Naive B cell (primary cell): ENCODE measurements around the gene NAXE. TPM values are rescaled to one million over a fixed set of nuclear protein-coding genes. Genes with fewer than 3 reads are reported as not detected.
"Not testable (repeated sequence)": the region's sequence is repeated elsewhere in the genome, so short reads cannot be mapped to it uniquely, and the experiment has no call there.

ENCODE experiments used
- ATAC-seq, 2 donors: fragments of 150-1000 bp; cut with Tn5 transposase; 2 replicates each; pipeline ENCODE4 v1.10.0; 2021; ENCODE audit warnings: low read depth in 2 of 2, mild to moderate bottlenecking in 2 of 2, moderate library complexity in 2 of 2
- DNase-seq: peaks from one replicate; pipeline ENCODE4 v3.0.0; 2022
- H3K27ac Mint-ChIP-seq, 6 donors: one replicate each; pipeline ENCODE4 v1.8.0; 2020 to 2022; ENCODE audit warnings: mild to moderate bottlenecking in 6 of 6, mixed read lengths in 6 of 6, moderate library complexity in 5 of 6, inconsistent platforms in 2 of 6
- H3K27me3 Mint-ChIP-seq, 3 donors: one replicate each; pipeline ENCODE4 v1.8.0; 2021 to 2022; ENCODE audit warnings: mixed read lengths in 3 of 3, mild to moderate bottlenecking in 1 of 3
- H3K36me3 Mint-ChIP-seq, 2 donors: one replicate each; pipeline ENCODE4 v1.8.0; 2020 to 2022; ENCODE audit warnings: mixed read lengths in 2 of 2, inconsistent platforms in 1 of 2, mild to moderate bottlenecking in 1 of 2
- H3K4me1 Mint-ChIP-seq, 3 donors: one replicate each; pipeline ENCODE4 v1.8.0; 2020 to 2022; ENCODE audit warnings: mixed read lengths in 3 of 3, inconsistent platforms in 1 of 3, mild to moderate bottlenecking in 1 of 3, moderate library complexity in 1 of 3
- H3K4me3 Mint-ChIP-seq, 8 donors: one replicate each; pipeline ENCODE4 v1.8.0; 2020 to 2022; ENCODE audit warnings: mild to moderate bottlenecking in 8 of 8, mixed read lengths in 8 of 8, moderate library complexity in 8 of 8, inconsistent platforms in 2 of 8
- H3K9me3 Mint-ChIP-seq, 7 donors: one replicate each; pipeline ENCODE4 v1.8.0; 2020 to 2022; ENCODE audit warnings: mixed read lengths in 7 of 7, mild to moderate bottlenecking in 5 of 7, inconsistent platforms in 2 of 7, moderate library complexity in 1 of 7
- polyA plus RNA-seq, 6 donors: library from polyadenylated mRNA; unstranded; fragments of 300-500 nt; fragmentation: Illumina TruSeq; gene quantifications; one replicate each; pipeline ENCODE4 v1.2.3, GENCODE V29; 2021; ENCODE audit warnings: low read depth in 6 of 6

Gene NAXE
- polyA plus RNA-seq, result 100 to 1,000 TPM in 5 of 6 donors, 10 to 100 TPM in 1; 97.6 to 177 (median 110) TPM

DNA sequence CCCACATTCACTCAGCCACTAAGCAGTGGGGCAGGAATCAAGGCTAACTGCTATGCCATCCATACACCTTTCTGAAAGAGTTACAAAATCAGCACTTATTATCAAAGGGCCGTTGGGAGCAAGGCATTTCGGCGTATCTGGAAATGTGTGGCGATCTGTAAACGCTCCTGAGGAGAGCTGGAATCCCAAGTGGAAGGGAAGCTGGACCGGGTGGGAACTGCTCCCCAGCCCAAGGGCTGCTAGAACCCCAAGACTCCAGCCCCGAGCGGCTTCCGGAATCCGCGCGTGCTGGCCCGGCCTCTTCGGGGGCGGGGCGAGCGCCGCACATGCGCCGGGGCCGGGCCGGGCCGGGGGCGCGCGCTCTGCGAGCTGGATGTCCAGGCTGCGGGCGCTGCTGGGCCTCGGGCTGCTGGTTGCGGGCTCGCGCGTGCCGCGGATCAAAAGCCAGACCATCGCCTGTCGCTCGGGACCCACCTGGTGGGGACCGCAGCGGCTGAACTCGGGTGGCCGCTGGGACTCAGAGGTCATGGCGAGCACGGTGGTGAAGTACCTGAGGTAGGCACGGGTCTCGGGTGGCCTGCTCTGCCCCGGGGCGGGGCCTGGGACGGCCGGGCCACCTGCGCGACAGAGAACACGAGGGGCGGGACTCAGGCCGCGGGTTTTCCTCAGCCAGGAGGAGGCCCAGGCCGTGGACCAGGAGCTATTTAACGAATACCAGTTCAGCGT is at the start of gene NAXE:
TSS of gene NAXE (plus strand) at position 345 of the 726 bp plus-strand sequence. CDS start at position 374, 29 bp downstream.
- ATAC-seq (peak; percentile 92 to 96), DNase-seq (peak; percentile 72)
- peaks cover 0 to 14% of the 10 kb centered on the region in 2 donors for H3K36me3 Mint-ChIP-seq
- no peaks in the 10 kb centered on the region for H3K27me3 Mint-ChIP-seq
- H3K4me3 Mint-ChIP-seq, result peak within 1 kb of the TSS; percentile 72 to 94 (median 90)
- H3K27ac Mint-ChIP-seq, result peak within 1 kb of the TSS; percentile 47 to 97 (median 92)
- H3K4me1 Mint-ChIP-seq, result peaks cover 14 to 24% (median 19%) of the 10 kb centered on the region in 3 donors
- H3K9me3 Mint-ChIP-seq, result no peaks in the 10 kb centered on the region

GRCh38 chr1:156543066-156543465 is 48.5 kb upstream of the NAXE start:
- no peaks in the 10 kb centered on the region for H3K27me3 Mint-ChIP-seq
- H3K4me3 Mint-ChIP-seq, result peak overlapping the region in 1 of 8 donors; percentile 63
- ATAC-seq (no peak), DNase-seq (no peak)
- peak overlapping the region in 1 of 6 donors; percentile 11 for H3K27ac Mint-ChIP-seq
- peaks cover 3 to 17% (median 13%) of the 10 kb centered on the region in 3 donors for H3K4me1 Mint-ChIP-seq
- no peaks in the 10 kb centered on the region for H3K36me3 Mint-ChIP-seq
- no peaks in the 10 kb centered on the region for H3K9me3 Mint-ChIP-seq

- H3K27ac Mint-ChIP-seq, result peak overlapping the region in 1 of 6 donors; percentile 57
- ATAC-seq, result no peak
- peaks cover 5 to 18% (median 13%) of the 10 kb centered on the region in 3 donors for H3K4me1 Mint-ChIP-seq
- H3K9me3 Mint-ChIP-seq, result no peaks in the 10 kb centered on the region
- DNase-seq, result no peak
- no peaks in the 10 kb centered on the region for H3K27me3 Mint-ChIP-seq
- H3K36me3 Mint-ChIP-seq, result no peaks in the 10 kb centered on the region
- no peak overlapping the region for H3K4me3 Mint-ChIP-seq
These were observed 46.9 kb upstream of the NAXE start for GRCh38 chr1:156544592-156545102.

DNA sequence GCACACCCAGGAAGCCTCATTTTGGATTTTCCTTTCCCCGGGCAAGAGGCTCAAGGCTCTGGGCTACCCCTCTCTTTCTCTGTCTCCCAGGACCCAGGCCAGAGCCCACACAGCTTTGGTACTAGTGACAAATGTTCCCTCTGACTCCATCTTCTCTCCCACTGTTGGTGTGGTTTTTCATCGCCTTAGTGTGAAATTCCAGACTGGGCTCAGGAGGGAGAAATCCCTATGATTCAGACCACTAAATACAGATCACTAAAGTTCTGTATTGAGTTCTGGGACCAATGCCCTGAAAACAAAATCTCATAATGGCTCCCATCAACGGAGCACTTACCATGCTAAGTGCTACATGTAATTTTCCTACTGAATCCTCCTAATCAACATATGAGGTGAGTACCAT is 45.3 kb upstream of the NAXE start:
- ATAC-seq (no peak), DNase-seq (no peak)
- Mint-ChIP-seq H3K27ac (no peak overlapping the region), H3K4me1 (peaks cover 21 to 31% (median 22%) of the 10 kb centered on the region in 3 donors), H3K27me3 (no peaks in the 10 kb centered on the region), H3K9me3 (no peaks in the 10 kb centered on the region), H3K36me3 (no peaks in the 10 kb centered on the region), H3K4me3 (no peak overlapping the region)

- Mint-ChIP-seq H3K4me3 (no peak overlapping the region), H3K27ac (peak overlapping the region in 1 of 6 donors; percentile 71), H3K9me3 (no peaks in the 10 kb centered on the region), H3K36me3 (no peaks in the 10 kb centered on the region), H3K4me1 (peaks cover 33 to 39% (median 34%) of the 10 kb centered on the region in 3 donors), H3K27me3 (no peaks in the 10 kb centered on the region)
- ATAC-seq (no peak), DNase-seq (no peak)
These were observed 44.1 kb upstream of the NAXE start for GRCh38 chr1:156547434-156547833.

DNA sequence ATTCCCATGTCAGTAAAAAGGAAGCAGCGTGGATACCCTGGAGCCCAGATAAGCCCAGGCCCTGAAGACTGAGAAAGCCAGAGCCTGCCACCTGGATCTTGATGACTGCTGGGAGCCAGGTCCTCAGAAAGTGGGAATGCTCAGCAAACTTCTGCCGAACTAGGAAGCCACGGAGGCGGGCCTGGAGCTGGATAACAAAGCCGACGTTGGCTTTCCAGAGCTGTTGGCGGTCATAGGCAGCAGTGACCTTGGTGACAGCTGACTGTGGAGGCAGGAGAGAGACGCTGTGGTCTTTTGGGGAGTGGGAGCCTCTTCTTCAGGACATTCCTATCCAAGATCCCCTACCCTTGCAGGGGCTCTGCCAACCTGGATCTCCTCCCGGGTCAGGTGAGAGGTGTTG is 43.6 kb upstream of the NAXE start:
- Mint-ChIP-seq H3K4me1 (peaks cover 38 to 39% (median 39%) of the 10 kb centered on the region in 3 donors), H3K36me3 (no peaks in the 10 kb centered on the region), H3K27me3 (no peaks in the 10 kb centered on the region), H3K27ac (no peak overlapping the region), H3K4me3 (no peak overlapping the region), H3K9me3 (no peaks in the 10 kb centered on the region)
- DNase-seq (no peak), ATAC-seq (no peak)

GRCh38 chr1:156549390-156549789 is 42.2 kb upstream of the NAXE start:
- ATAC-seq (no peak), DNase-seq (no peak)
- no peak overlapping the region for H3K4me3 Mint-ChIP-seq
- H3K4me1 Mint-ChIP-seq, result peaks cover 51 to 53% (median 51%) of the 10 kb centered on the region in 3 donors
- peaks cover 0 to 2% (median 0%) of the 10 kb centered on the region in 7 donors for H3K9me3 Mint-ChIP-seq
- H3K27me3 Mint-ChIP-seq, result no peaks in the 10 kb centered on the region
- no peaks in the 10 kb centered on the region for H3K36me3 Mint-ChIP-seq
- peak overlapping the region in 2 of 6 donors; percentile 63 to 68 for H3K27ac Mint-ChIP-seq

- Mint-ChIP-seq H3K9me3 (peaks cover 0 to 2% (median 0%) of the 10 kb centered on the region in 7 donors), H3K4me3 (peak overlapping the region in 1 of 8 donors; percentile 37), H3K4me1 (peaks cover 49 to 57% (median 51%) of the 10 kb centered on the region in 3 donors), H3K27ac (peak overlapping the region in 3 of 6 donors; percentile 32 to 68 (median 63)), H3K36me3 (no peaks in the 10 kb centered on the region), H3K27me3 (no peaks in the 10 kb centered on the region)
- ATAC-seq (no peak), DNase-seq (no peak)
These were observed 41.7 kb upstream of the NAXE start for GRCh38 chr1:156549831-156550230.

DNA sequence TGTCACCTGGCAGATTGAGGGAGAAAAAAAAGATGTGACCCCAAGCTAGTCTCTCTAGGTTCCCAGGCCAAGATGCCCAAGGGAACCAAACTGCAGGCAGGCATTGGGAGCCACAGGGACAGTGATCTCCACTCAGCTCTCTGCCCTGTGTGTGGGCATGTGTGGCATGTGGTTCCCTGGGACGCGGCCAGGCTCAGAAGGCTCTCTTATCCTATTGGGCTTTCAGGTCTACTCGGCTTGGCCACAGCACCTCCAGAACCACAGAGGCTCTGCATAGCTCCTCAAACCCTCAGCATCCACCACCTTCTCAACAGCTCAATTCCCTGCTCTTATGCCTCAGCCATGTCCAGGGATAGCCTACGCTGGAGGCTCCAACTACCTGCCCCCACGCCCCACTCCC is 41.2 kb upstream of the NAXE start:
- no peak for DNase-seq
- Mint-ChIP-seq H3K9me3 (peaks cover 0 to 2% (median 0%) of the 10 kb centered on the region in 7 donors), H3K36me3 (no peaks in the 10 kb centered on the region), H3K27me3 (no peaks in the 10 kb centered on the region), H3K4me3 (no peak overlapping the region), H3K27ac (peak overlapping the region in 3 of 6 donors; percentile 21 to 94 (median 32)), H3K4me1 (peaks cover 51 to 59% (median 54%) of the 10 kb centered on the region in 3 donors)
- no peak for ATAC-seq

- peak overlapping the region in 5 of 6 donors; percentile 18 to 89 (median 76) for H3K27ac Mint-ChIP-seq
- H3K36me3 Mint-ChIP-seq, result no peaks in the 10 kb centered on the region
- peaks cover 0 to 2% (median 0%) of the 10 kb centered on the region in 7 donors for H3K9me3 Mint-ChIP-seq
- no peaks in the 10 kb centered on the region for H3K27me3 Mint-ChIP-seq
- DNase-seq (no peak), ATAC-seq (peak; percentile 62 to 70)
- peak overlapping the region in 4 of 8 donors; percentile 56 to 76 (median 72) for H3K4me3 Mint-ChIP-seq
- peaks cover 53 to 65% (median 57%) of the 10 kb centered on the region in 3 donors for H3K4me1 Mint-ChIP-seq
These were observed 40.4 kb upstream of the NAXE start for GRCh38 chr1:156551066-156551643.

DNA sequence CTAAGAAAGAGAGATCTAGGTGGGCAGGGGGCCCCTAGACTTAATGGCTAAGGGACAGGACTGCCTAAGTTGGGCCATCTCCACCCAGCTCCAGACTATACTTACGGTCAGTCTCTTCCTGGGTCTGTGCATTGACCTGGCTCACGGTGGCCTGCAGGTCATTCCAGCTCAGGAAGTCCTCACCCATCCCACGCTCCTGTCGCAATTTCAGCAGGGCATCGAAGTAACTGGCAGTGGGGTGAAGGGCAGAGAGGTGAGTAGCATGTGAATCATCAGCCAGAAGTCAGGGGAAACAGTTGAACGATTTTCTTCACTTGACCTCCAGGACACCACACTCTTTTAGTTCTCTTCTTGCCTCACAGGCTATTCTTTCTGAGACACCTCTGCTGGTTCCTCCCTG is 39.7 kb upstream of the NAXE start:
- H3K4me3 Mint-ChIP-seq, result peak overlapping the region in 5 of 8 donors; percentile 55 to 76 (median 72)
- H3K27me3 Mint-ChIP-seq, result no peaks in the 10 kb centered on the region
- ATAC-seq, result no peak
- peaks cover 53 to 65% (median 57%) of the 10 kb centered on the region in 3 donors for H3K4me1 Mint-ChIP-seq
- no peaks in the 10 kb centered on the region for H3K36me3 Mint-ChIP-seq
- H3K27ac Mint-ChIP-seq, result peak overlapping the region in 4 of 6 donors; percentile 18 to 51 (median 34)
- DNase-seq, result no peak
- H3K9me3 Mint-ChIP-seq, result peaks cover 0 to 2% (median 0%) of the 10 kb centered on the region in 7 donors

DNA sequence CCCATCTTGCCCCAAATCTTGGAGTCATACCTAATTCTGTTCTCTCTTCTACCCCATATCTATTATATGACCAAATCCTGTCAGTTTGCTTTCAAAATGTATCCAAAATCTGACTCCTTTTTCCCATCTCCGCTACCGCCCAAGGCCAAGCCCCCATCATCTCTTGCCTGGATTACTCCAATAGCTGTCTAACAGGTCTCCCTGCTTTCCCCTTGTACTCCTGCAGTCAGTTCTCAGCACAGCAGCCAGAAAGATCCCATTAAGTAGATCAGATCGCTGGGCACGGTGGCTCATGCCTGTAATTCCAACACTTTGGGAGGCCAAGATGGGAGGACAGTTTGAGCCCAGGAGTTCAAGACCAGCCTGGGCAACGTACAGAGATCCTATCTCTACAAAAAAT is 39.1 kb upstream of the NAXE start:
- H3K36me3 Mint-ChIP-seq, result no peaks in the 10 kb centered on the region
- H3K4me1 Mint-ChIP-seq, result peaks cover 53 to 65% (median 54%) of the 10 kb centered on the region in 3 donors
- peaks cover 0 to 2% (median 0%) of the 10 kb centered on the region in 7 donors for H3K9me3 Mint-ChIP-seq
- ATAC-seq (no peak), DNase-seq (no peak)
- peak overlapping the region in 6 of 8 donors; percentile 41 to 83 (median 64) for H3K4me3 Mint-ChIP-seq
- H3K27ac Mint-ChIP-seq, result peak overlapping the region in 5 of 6 donors; percentile 32 to 78 (median 51)
- H3K27me3 Mint-ChIP-seq, result no peaks in the 10 kb centered on the region

GRCh38 chr1:156552937-156553336 is 38.6 kb upstream of the NAXE start:
- not testable (repeated sequence) for H3K27me3 Mint-ChIP-seq, H3K9me3 Mint-ChIP-seq, H3K36me3 Mint-ChIP-seq
- H3K4me3 Mint-ChIP-seq, result peak overlapping the region in 7 of 8 donors; percentile 46 to 83 (median 72)
- ATAC-seq (peak; percentile 76 to 81), DNase-seq (peak; percentile 25)
- H3K4me1 Mint-ChIP-seq, result peaks cover 52 to 65% (median 53%) of the 10 kb centered on the region in 3 donors
- peak overlapping the region in 5 of 6 donors; percentile 36 to 89 (median 83) for H3K27ac Mint-ChIP-seq
